H1 (cell line): ENCODE data around the gene ZSCAN5A. TPM values are rescaled to one million over a fixed set of nuclear protein-coding genes. Genes with fewer than 3 reads are reported as not detected.
"Not testable (repeated sequence)": the region's sequence is repeated elsewhere in the genome, so short reads cannot be mapped to it uniquely, and the experiment has no call there.

Experiments used
- CTCF ChIA-PET: fragments of 300-600 bp; sonication (Branson Sonifier 250); formaldehyde crosslinking; loops from one replicate; lab custom pipeline; 2021; ENCODE audit not compliant: partially characterized antibody; lab: Charles Lee
- POLR2A ChIA-PET: fragments of 300-600 bp; sonication (Branson Sonifier 250); formaldehyde crosslinking; loops from one replicate; lab custom pipeline; 2021; ENCODE audit warnings: inconsistent platforms; ENCODE audit not compliant: partially characterized antibody; lab: Charles Lee
- DNase-seq, 2 experiments: peaks; one replicate each; pipeline versions ENCODE4 v3.0.0 to v3.0.0-alpha.2; 2010 to 2022; ENCODE audit warnings: low spot score in 2 of 2, low read depth in 1 of 2, mixed read lengths in 1 of 2
- FAIRE-seq: peaks from 2 replicates; lab custom pipeline; 2011; peaks lifted over from hg19 to GRCh38; lab: Jason Lieb, UNC
- H2AFZ ChIP-seq: 2 replicates; pipeline ENCODE4 v1.8.1; 2012; ENCODE audit warnings: low read length, inconsistent platforms
- H2AK5ac ChIP-seq: 2 replicates; pipeline ENCODE4 v1.6.1; 2013; ENCODE audit warnings: low read depth, low read length
- H2BK120ac ChIP-seq: replicated peaks from 2 replicates; pipeline ENCODE3; 2013; ENCODE audit warnings: low read depth, low read length, inconsistent platforms
- H2BK12ac ChIP-seq: 2 replicates; pipeline ENCODE4 v1.6.1; 2013; ENCODE audit warnings: low read depth, low read length
- H2BK15ac ChIP-seq: 2 replicates; pipeline ENCODE4 v1.6.1; 2013; ENCODE audit warnings: low read length
- H2BK20ac ChIP-seq: 2 replicates; pipeline ENCODE4 v1.6.1; 2013; ENCODE audit warnings: low read length
- H2BK5ac ChIP-seq: 2 replicates; pipeline ENCODE4 v1.6.1; 2013; ENCODE audit warnings: low read depth, low read length
- H3K14ac ChIP-seq: 2 replicates; pipeline ENCODE4 v1.6.1; 2013; ENCODE audit warnings: inconsistent platforms; ENCODE audit not compliant: insufficient read length
- H3K18ac ChIP-seq: 2 replicates; pipeline ENCODE4 v1.6.1; 2013; ENCODE audit warnings: low read length; ENCODE audit errors: extremely low read depth
- H3K23ac ChIP-seq: 2 replicates; pipeline ENCODE4 v1.6.1; 2013; ENCODE audit warnings: inconsistent platforms; ENCODE audit not compliant: insufficient read length
- H3K23me2 ChIP-seq: 2 replicates; pipeline ENCODE4 v1.6.1; 2013; ENCODE audit warnings: low read depth, low read length
- H3K27ac ChIP-seq: 2 replicates; pipeline ENCODE4 v1.6.1; 2011; ENCODE audit warnings: low read depth, low read length, inconsistent platforms
- H3K27me3 ChIP-seq, 4 experiments: replicated peaks in 1 of 4; 1 replicate in 1 of 4; 2 replicates in 3 of 4; pipeline versions ENCODE4 v1.6.1 to v1.8.1; 2011 to 2013; ENCODE audit warnings: low read length in 3 of 4, mild to moderate bottlenecking in 3 of 4, inconsistent platforms in 2 of 4, mixed read lengths in 2 of 4, moderate library complexity in 1 of 4; ENCODE audit not compliant: control insufficient read depth in 3 of 4, insufficient read depth in 3 of 4; ENCODE audit errors: extremely low read depth in 1 of 4
- H3K36me3 ChIP-seq, 4 experiments: 2 replicates each; pipeline versions ENCODE4 v1.6.1 to v1.8.1; 2011 to 2013; ENCODE audit warnings: mild to moderate bottlenecking in 4 of 4, low read length in 3 of 4, moderate library complexity in 2 of 4, control low read depth in 1 of 4, inconsistent platforms in 1 of 4; ENCODE audit not compliant: insufficient read depth in 4 of 4, control insufficient read depth in 2 of 4
- H3K4ac ChIP-seq: replicated peaks from 2 replicates; pipeline ENCODE3; 2013; ENCODE audit warnings: low read length, low read depth, mixed read lengths, inconsistent platforms; ENCODE audit not compliant: insufficient read length
- H3K4me1 ChIP-seq, 4 experiments: replicated peaks in 1 of 4; 1 replicate in 1 of 4; 2 replicates in 3 of 4; pipeline versions ENCODE4 v1.6.1 to v1.8.1; 2011 to 2013; ENCODE audit warnings: low read length in 3 of 4, inconsistent platforms in 2 of 4, mixed read lengths in 1 of 4; ENCODE audit not compliant: insufficient read depth in 4 of 4, control insufficient read depth in 3 of 4
- H3K4me2 ChIP-seq, 2 experiments: 2 replicates each; pipeline versions ENCODE4 v1.6.1 to v1.8.1; 2011 to 2013; ENCODE audit warnings: low read depth in 2 of 2, low read length in 2 of 2, control low read depth in 1 of 2, inconsistent platforms in 1 of 2, mild to moderate bottlenecking in 1 of 2; ENCODE audit not compliant: insufficient read depth in 1 of 2
- H3K4me3 ChIP-seq, 4 experiments: fragments of 200-600, 300-600 bp in 1 of 4; sonication (generic), shearing (Covaris generic), sonication (Bioruptor Twin) in 1 of 4; 2 replicates each; pipeline versions ENCODE4 v1.5.1 to v1.8.1; 2011 to 2016; ENCODE audit warnings: low read length in 4 of 4, low read depth in 3 of 4, control low read depth in 2 of 4, inconsistent platforms in 2 of 4, mild to moderate bottlenecking in 2 of 4, mixed read lengths in 1 of 4, moderate library complexity in 1 of 4; ENCODE audit not compliant: insufficient read depth in 2 of 4; ENCODE audit errors: extremely low read depth in 1 of 4
- H3K56ac ChIP-seq: replicated peaks from 2 replicates; pipeline ENCODE3; 2013; ENCODE audit warnings: low read depth, mild to moderate bottlenecking, mixed read lengths, low read length, inconsistent platforms; ENCODE audit not compliant: insufficient read length
- H3K79me1 ChIP-seq: 2 replicates; pipeline ENCODE4 v1.6.1; 2013; ENCODE audit warnings: low read depth, low read length, control low read depth
- H3K79me2 ChIP-seq, 2 experiments: 2 replicates each; pipeline versions ENCODE4 v1.6.1 to v1.8.1; 2012 to 2013; ENCODE audit warnings: low read length in 2 of 2, mild to moderate bottlenecking in 2 of 2, inconsistent platforms in 1 of 2; ENCODE audit not compliant: insufficient read depth in 2 of 2, control insufficient read depth in 1 of 2
- H3K9ac ChIP-seq, 4 experiments: replicated peaks in 1 of 4; 1 replicate in 1 of 4; 2 replicates in 3 of 4; pipeline versions ENCODE4 v1.6.1 to v1.8.1; 2011 to 2013; ENCODE audit warnings: low read depth in 3 of 4, low read length in 3 of 4, control low read depth in 2 of 4, mild to moderate bottlenecking in 2 of 4, moderate library complexity in 2 of 4, inconsistent platforms in 1 of 4; ENCODE audit errors: extremely low read depth in 1 of 4
- H3K9me3 ChIP-seq, 2 experiments: 2 replicates each; pipeline versions ENCODE4 v1.6.1 to v1.8.1; 2012 to 2013; ENCODE audit warnings: mild to moderate bottlenecking in 2 of 2, moderate library complexity in 2 of 2, control low read depth in 1 of 2, inconsistent platforms in 1 of 2, low read depth in 1 of 2, low read length in 1 of 2, mixed read lengths in 1 of 2; ENCODE audit not compliant: insufficient read depth in 2 of 2
- H4K20me1 ChIP-seq, 2 experiments: replicated peaks in 1 of 2; 2 replicates each; pipeline versions ENCODE3 to v1.8.1; 2011 to 2013; ENCODE audit warnings: inconsistent platforms in 2 of 2, low read length in 2 of 2, mild to moderate bottlenecking in 1 of 2; ENCODE audit not compliant: insufficient read depth in 2 of 2, control insufficient read depth in 1 of 2
- H4K5ac ChIP-seq: 2 replicates; pipeline ENCODE4 v1.6.1; 2013; ENCODE audit warnings: low read length, low read depth, mixed read lengths, inconsistent platforms; ENCODE audit not compliant: insufficient read length
- H4K8ac ChIP-seq: 2 replicates; pipeline ENCODE4 v1.8.0; 2013; ENCODE audit warnings: mild to moderate bottlenecking, moderate library complexity, low read length, inconsistent platforms; ENCODE audit not compliant: insufficient read depth; ENCODE audit errors: extremely low read depth
- H4K91ac ChIP-seq: replicated peaks from 2 replicates; pipeline ENCODE3; 2013; ENCODE audit warnings: low read length, mixed read lengths, inconsistent platforms; ENCODE audit not compliant: insufficient read length
- whole genome bisulfite sequencing, 2 experiments: shearing (Covaris generic) in 1 of 2; methylation state at CpG; one replicate each; pipeline versions ENCODE4 v1.1.6 to v1.1.7; 2013 to 2015; ENCODE audit warnings: low lambda C conversion rate in 2 of 2, mixed read lengths in 2 of 2, inconsistent platforms in 1 of 2, low coverage in 1 of 2, missing lambda C conversion rate in 1 of 2; ENCODE audit not compliant: insufficient replicate concordance in 2 of 2, insufficient coverage in 1 of 2, insufficient read length in 1 of 2; ENCODE audit errors: extremely low coverage in 1 of 2, missing lambda C conversion rate in 1 of 2; 5-methylcytosine and 5-hydroxymethylcytosine counted together
- polyA plus RNA-seq, 7 experiments: library from polyadenylated mRNA; depleted of rRNA in 3 of 7; stranded (reverse) in 5 of 7; unstranded in 2 of 7; fragments of >200 nt in 5 of 7; fragments of 200-250 nt in 2 of 7; gene quantifications; 1 replicate in 5 of 7; 2 replicates in 1 of 7; 4 replicates in 1 of 7; pipeline versions ENCODE4 v1.2.1 to v1.2.3, GENCODE V29; 2011 to 2013; ENCODE audit warnings: missing spikeins in 2 of 7, mixed read lengths in 2 of 7
- total RNA-seq: library from RNA; stranded (reverse); fragmentation: NEBNext Ultra II Directional; extraction: Animal tissue kit (Norgen Biotek cat#: 25700); gene quantifications from 2 replicates; pipeline ENCODE4 v1.2.1, GENCODE V29; 2021

Gene ZSCAN5A
- total and polyA plus RNA-seq, 2 of the 8 experiments (the other 6 are each of a cell fraction or from before 2014, with no cell fraction given) = 8.6 to 11.0 TPM

DNA sequence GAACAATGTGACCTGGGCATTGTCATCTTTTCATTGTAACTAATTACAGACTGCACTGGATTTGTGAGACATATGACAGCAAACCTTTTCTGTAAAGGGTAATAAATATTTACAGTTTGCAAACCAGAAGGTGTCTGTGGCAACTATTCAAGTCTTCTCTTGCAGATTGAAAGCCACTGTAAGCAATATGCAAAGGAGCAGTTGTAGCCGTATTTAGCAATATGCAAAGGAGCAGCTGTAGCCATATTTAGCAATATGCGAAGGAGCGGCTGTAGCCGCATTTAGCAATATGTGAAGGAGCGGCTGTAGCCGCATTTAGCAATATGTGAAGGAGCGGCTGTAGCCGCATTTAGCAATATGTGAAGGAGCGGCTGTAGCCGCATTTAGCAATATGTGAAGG, 24.4 kb upstream of the ZSCAN5A start:
- H3K14ac ChIP-seq, H3K23ac ChIP-seq, H2BK120ac ChIP-seq, H3K36me3 ChIP-seq, H4K91ac ChIP-seq, H3K4me3 ChIP-seq, H3K79me2 ChIP-seq, H4K20me1 ChIP-seq, H2BK12ac ChIP-seq, H3K56ac ChIP-seq, H4K8ac ChIP-seq, H2AFZ ChIP-seq, H2BK5ac ChIP-seq, H3K4me1 ChIP-seq, H3K79me1 ChIP-seq, H3K27ac ChIP-seq, H3K9ac ChIP-seq, H3K18ac ChIP-seq, H3K4me2 ChIP-seq, H3K4ac ChIP-seq, H2AK5ac ChIP-seq, FAIRE-seq, H3K27me3 ChIP-seq, H3K23me2 ChIP-seq, DNase-seq, H2BK15ac ChIP-seq, H4K5ac ChIP-seq, H2BK20ac ChIP-seq: not testable (repeated sequence)
- ChIA-PET CTCF (interaction anchor here (1.3 kb wide), 1 partner anchor 29 kb away, joined by 5 read pairs; no protein-coding TSS in a partner anchor), POLR2A (interaction anchor here (1.1 kb wide), 1 partner anchor 14 kb away, joined by 3 read pairs; no protein-coding TSS in a partner anchor)
- peaks cover 39 to 49% of the 10 kb centered on the region in 2 experiments for H3K9me3 ChIP-seq
- WGBS, 2 experiments = 96% methylated on average over 7 of the region's 10 CpGs; no CpG with 5 or more reads in 1 of the 2 experiments

DNA sequence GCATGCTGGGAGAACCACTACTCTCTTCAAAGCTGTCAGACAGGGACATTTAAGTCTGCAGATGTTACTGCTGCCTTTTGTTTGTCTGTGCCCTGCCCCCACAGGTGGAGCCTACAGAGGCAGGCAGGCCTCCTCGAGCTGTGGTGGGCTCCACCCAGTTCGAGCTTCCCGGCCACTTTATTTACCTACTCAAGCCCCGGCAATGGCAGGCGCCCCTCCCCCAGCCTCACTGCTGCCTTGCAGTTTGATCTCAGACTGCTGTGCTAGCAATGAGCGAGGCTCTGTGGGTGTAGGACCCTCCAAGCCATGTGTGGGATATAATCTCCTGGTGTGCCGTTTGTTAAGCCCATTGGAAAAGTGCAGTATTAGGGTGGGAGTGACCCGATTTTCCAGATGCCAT, 22.4 kb upstream of the ZSCAN5A start:
- H3K4me2 ChIP-seq, H3K27ac ChIP-seq, H4K8ac ChIP-seq, H4K20me1 ChIP-seq, H2BK120ac ChIP-seq, POLR2A ChIA-PET, H2AK5ac ChIP-seq, H2BK5ac ChIP-seq, H3K4ac ChIP-seq, H3K23me2 ChIP-seq, H3K9ac ChIP-seq, H2BK15ac ChIP-seq, H4K91ac ChIP-seq, H4K5ac ChIP-seq, H3K79me1 ChIP-seq, H3K79me2 ChIP-seq, DNase-seq, H2BK20ac ChIP-seq, FAIRE-seq, H3K36me3 ChIP-seq, H3K4me3 ChIP-seq, H3K14ac ChIP-seq, H3K4me1 ChIP-seq, H2AFZ ChIP-seq, H2BK12ac ChIP-seq, H3K56ac ChIP-seq, H3K18ac ChIP-seq, H3K27me3 ChIP-seq, H3K23ac ChIP-seq: not testable (repeated sequence)
- CTCF ChIA-PET = interaction anchor here (1.4 kb wide), 1 partner anchor 13 kb away, joined by 3 read pairs; no protein-coding TSS in a partner anchor
- peaks cover 25 to 35% of the 10 kb centered on the region in 2 experiments for H3K9me3 ChIP-seq
- WGBS, 2 experiments = 84% methylated on average over 7 of the region's 8 CpGs; no CpG with 5 or more reads in 1 of the 2 experiments
